HCT116 (cell line): ENCODE data around the gene SYCP3.
"Not testable (repeated sequence)": the region's sequence is repeated elsewhere in the genome, so short reads cannot be mapped to it uniquely, and the experiment has no call there.

ENCODE experiments used
- CTCF ChIP-seq, 3 experiments: fragments of 200-600 bp in 1 of 3; sonication (generic) in 1 of 3; IDR thresholded peaks in 2 of 3; conservative IDR thresholded peaks in 1 of 3; 2 replicates each; pipeline ENCODE4 v1.5.1; 2012 to 2017; ENCODE audit warnings: low read depth in 2 of 3, low read length in 2 of 3, antibody characterized with exemption in 1 of 3, borderline replicate concordance in 1 of 3, control low read depth in 1 of 3, mild to moderate bottlenecking in 1 of 3, mixed read lengths in 1 of 3, mixed run types in 1 of 3, moderate library complexity in 1 of 3; ENCODE audit not compliant: insufficient read depth in 1 of 3
- EZH2phosphoT487 ChIP-seq: fragments of 200-600 bp; IDR thresholded peaks from 2 replicates; pipeline ENCODE4 v1.6.1; 2018; ENCODE audit warnings: antibody characterized with exemption, borderline replicate concordance
- SIN3A ChIP-seq: IDR thresholded peaks from 2 replicates; pipeline ENCODE4 v1.6.1; 2012; ENCODE audit warnings: low read depth

- not testable (repeated sequence) for TF ChIP-seq CTCF (IDR thresholded peaks at IDR 0.05 in 2 of 3, conservative IDR thresholded peaks at IDR 0.05 in 1 of 3; ENCODE audit: borderline replicate concordance in 1 of 3, insufficient read depth in 1 of 3, low read depth in 2 of 3, low read length in 2 of 3); SIN3A; EZH2phosphoT487
Measured at GRCh38 chr12:101734482-101734881, 4.8 kb downstream of the SYCP3 start.
